Stomach (tissue), 9 donors: ENCODE data around the gene ADRM1. TPM values are rescaled to one million over a fixed set of nuclear protein-coding genes. Genes with fewer than 3 reads are reported as not detected.

ENCODE experiments used
- DNase-seq, 2 donors: peaks; one replicate each; pipeline versions ENCODE4 v3.0.0 to v3.0.0-alpha.2; 2013 to 2019
- H3K27ac ChIP-seq, 5 donors: fragments of 200-600 bp in 4 of 5; sonication (generic) in 4 of 5; one replicate each; pipeline ENCODE4 v1.5.1; 2013 to 2019; ENCODE audit warnings: mild to moderate bottlenecking in 1 of 5, moderate library complexity in 1 of 5
- H3K27me3 ChIP-seq, 3 donors: fragments of 200-600 bp; sonication (generic); one replicate each; pipeline ENCODE4 v1.5.1; 2017 to 2019; ENCODE audit warnings: mixed run types in 1 of 3
- H3K36me3 ChIP-seq, 4 donors: fragments of 200-600 bp; sonication (generic); 1 replicate in 3 of 4; 2 replicates in 1 of 4; pipeline ENCODE4 v1.5.1; 2016 to 2019
- H3K4me1 ChIP-seq, 4 donors: fragments of 200-600 bp; sonication (generic); one replicate each; pipeline ENCODE4 v1.5.1; 2016 to 2019
- H3K4me3 ChIP-seq, 4 donors: fragments of 200-600 bp; sonication (generic) in 3 of 4; one replicate each; pipeline ENCODE4 v1.5.1; 2016 to 2019; ENCODE audit warnings: mild to moderate bottlenecking in 1 of 4
- H3K9me3 ChIP-seq, 4 donors: fragments of 200-600 bp; sonication (generic); one replicate each; pipeline ENCODE4 v1.5.1; 2016 to 2019
- EP300 ChIP-seq: sonication (generic); formaldehyde crosslinking; IDR thresholded peaks from one replicate; pipeline ENCODE4 v1.6.1; 2017; ENCODE audit warnings: antibody characterized with exemption
- POLR2A ChIP-seq, 4 donors: fragments of 450-650 bp; IDR thresholded peaks; one replicate each; pipeline ENCODE4 v1.6.1; 2016; ENCODE audit warnings: antibody characterized with exemption in 4 of 4, control low read depth in 2 of 4, mild to moderate bottlenecking in 1 of 4, moderate library complexity in 1 of 4
- POLR2AphosphoS5 ChIP-seq, 3 donors: sonication (generic); formaldehyde crosslinking; IDR thresholded peaks; one replicate each; pipeline ENCODE4 v1.6.1; 2016; ENCODE audit warnings: antibody characterized with exemption in 3 of 3
- WGBS, 5 donors: extraction: QIAGEN DNeasy Blood & Tissue Kit in 3 of 5; methylation state at CpG; one replicate each; pipeline versions ENCODE4 v1.1.5 to v1.1.7; 2013 to 2018; 5-methylcytosine and 5-hydroxymethylcytosine counted together
- intact Hi-C: fragments of 100-400 bp; cut with DNase I; formaldehyde crosslinking; loops from one replicate; pipeline ENCODE4 v1.15.1; 2023; ENCODE audit warnings: low total_unique reads
- polyA plus RNA-seq, 3 donors: library from polyadenylated mRNA; stranded (reverse); fragments of 200-250 nt; gene quantifications; one replicate each; pipeline ENCODE4 v1.2.3, GENCODE V29; 2013
- total RNA-seq, 5 donors: library from RNA; depleted of rRNA; stranded (reverse); fragments of >200 nt; gene quantifications; one replicate each; pipeline versions ENCODE4 v1.1.0 to v1.2.3, GENCODE V29; 2014 to 2016
- TF ChIP-seq, protein P1 (sequence below), 7 experiments: fragments of 450-650 bp in 4 of 7; fragments of 200-600 bp in 3 of 7; sonication (generic) in 3 of 7; IDR thresholded peaks; one replicate each; pipeline ENCODE4 v1.5.1; 2016 to 2019; ENCODE audit warnings: antibody characterized with exemption in 7 of 7, control low read depth in 2 of 7, mild to moderate bottlenecking in 1 of 7
- donor health status: healthy with polysubstance abuse.
- donor health status: Bipolar disorder and iron deficiency.
- donor health status: healthy.

ADRM1 gene
- total and polyA plus RNA-seq, 8 donors = 42.0 to 130 (median 83.7) TPM

DNA sequence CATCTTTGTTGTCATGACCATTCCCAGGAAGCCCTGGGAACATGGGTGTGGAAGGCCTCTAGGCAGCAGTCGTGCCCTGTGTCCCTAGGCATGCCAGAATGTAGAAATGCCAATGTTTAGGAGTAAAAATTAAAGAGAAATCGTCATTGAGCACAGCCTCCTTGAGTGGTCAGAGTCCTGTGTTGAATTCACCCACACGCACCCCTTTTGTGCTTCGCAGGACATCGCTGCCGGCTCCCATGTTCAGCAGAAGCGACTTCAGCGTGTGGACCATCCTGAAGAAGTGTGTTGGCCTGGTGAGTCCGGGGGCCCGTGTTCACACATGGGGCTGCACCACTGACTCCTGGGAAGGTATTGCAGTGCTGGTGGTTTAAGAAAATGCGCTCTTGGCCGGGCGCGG is 39.4 kb upstream of the ADRM1 start:
- Histone ChIP-seq H3K9me3 (peaks cover 0 to 4% (median 0%) of the 10 kb centered on the region in 4 donors), H3K4me1 (peaks cover 0 to 9% (median 3%) of the 10 kb centered on the region in 4 donors), H3K36me3 (peaks cover 48 to 98% (median 97%) of the 10 kb centered on the region in 4 donors), H3K27me3 (no peaks in the 10 kb centered on the region), H3K27ac (no peak overlapping the region), H3K4me3 (no peak overlapping the region)
- TF ChIP-seq POLR2AphosphoS5 (IDR thresholded peaks at IDR 0.05) (no peak), EP300 (no peak)
- intact Hi-C loops = no loop called here
- no peak for DNase-seq
- 91 to 97% (median 95%) methylated on average over 13 to 14 of the region's 14 CpGs for WGBS, 5 donors

DNA sequence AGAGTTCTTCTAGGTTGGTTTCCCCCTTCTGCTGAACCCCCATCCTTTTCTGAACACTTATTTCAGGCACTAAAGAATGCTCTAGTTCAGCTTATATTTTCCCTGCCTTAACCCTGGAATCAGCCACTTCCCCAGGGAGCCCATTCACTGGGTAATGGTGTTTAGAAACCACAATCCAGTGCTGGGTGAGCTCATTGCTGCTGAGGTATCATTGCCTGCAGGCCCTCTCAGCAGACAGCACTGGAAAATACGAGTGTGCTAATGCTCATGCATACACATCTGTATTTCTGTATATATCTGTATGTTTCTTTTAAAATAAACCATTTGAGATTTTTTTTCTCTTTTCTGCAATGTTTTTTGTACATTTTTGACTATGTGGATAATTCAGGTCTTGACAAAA is 37.4 kb upstream of the ADRM1 start:
- intact Hi-C loops = no loop called here
- no peaks in the 10 kb centered on the region for H3K27me3 ChIP-seq
- no peak overlapping the region for H3K4me3 ChIP-seq
- peaks cover 0 to 4% (median 0%) of the 10 kb centered on the region in 4 donors for H3K9me3 ChIP-seq
- 88 to 98% (median 94%) methylated on average over 1 of the region's 1 CpG for WGBS, 5 donors
- H3K27ac ChIP-seq = no peak overlapping the region
- TF ChIP-seq, protein P1, sequence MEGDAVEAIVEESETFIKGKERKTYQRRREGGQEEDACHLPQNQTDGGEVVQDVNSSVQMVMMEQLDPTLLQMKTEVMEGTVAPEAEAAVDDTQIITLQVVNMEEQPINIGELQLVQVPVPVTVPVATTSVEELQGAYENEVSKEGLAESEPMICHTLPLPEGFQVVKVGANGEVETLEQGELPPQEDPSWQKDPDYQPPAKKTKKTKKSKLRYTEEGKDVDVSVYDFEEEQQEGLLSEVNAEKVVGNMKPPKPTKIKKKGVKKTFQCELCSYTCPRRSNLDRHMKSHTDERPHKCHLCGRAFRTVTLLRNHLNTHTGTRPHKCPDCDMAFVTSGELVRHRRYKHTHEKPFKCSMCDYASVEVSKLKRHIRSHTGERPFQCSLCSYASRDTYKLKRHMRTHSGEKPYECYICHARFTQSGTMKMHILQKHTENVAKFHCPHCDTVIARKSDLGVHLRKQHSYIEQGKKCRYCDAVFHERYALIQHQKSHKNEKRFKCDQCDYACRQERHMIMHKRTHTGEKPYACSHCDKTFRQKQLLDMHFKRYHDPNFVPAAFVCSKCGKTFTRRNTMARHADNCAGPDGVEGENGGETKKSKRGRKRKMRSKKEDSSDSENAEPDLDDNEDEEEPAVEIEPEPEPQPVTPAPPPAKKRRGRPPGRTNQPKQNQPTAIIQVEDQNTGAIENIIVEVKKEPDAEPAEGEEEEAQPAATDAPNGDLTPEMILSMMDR (IDR thresholded peaks at IDR 0.05) = no peak
- TF ChIP-seq POLR2A (IDR thresholded peaks at IDR 0.05) = no peak
- no peak for TF ChIP-seq POLR2AphosphoS5 (IDR thresholded peaks at IDR 0.05)
- TF ChIP-seq EP300 = no peak
- no peak for DNase-seq
- no peaks in the 10 kb centered on the region for H3K4me1 ChIP-seq
- peaks cover 36 to 96% (median 94%) of the 10 kb centered on the region in 4 donors for H3K36me3 ChIP-seq

GRCh38 chr20:62266340-62266739 is 36.5 kb upstream of the ADRM1 start:
- Histone ChIP-seq H3K4me3 (no peak overlapping the region), H3K27me3 (no peaks in the 10 kb centered on the region), H3K4me1 (no peaks in the 10 kb centered on the region), H3K27ac (no peak overlapping the region), H3K36me3 (peaks cover 26 to 92% (median 89%) of the 10 kb centered on the region in 4 donors), H3K9me3 (peaks cover 0 to 4% (median 0%) of the 10 kb centered on the region in 4 donors)
- 86 to 96% (median 93%) methylated on average over 10 of the region's 10 CpGs for WGBS, 5 donors
- TF ChIP-seq, protein P1 (IDR thresholded peaks at IDR 0.05) = no peak
- TF ChIP-seq POLR2A (IDR thresholded peaks at IDR 0.05) (no peak), EP300 (no peak), POLR2AphosphoS5 (IDR thresholded peaks at IDR 0.05) (no peak)
- no peak for DNase-seq
- intact Hi-C loops = no loop called here

- intact Hi-C loops = no loop called here
- Histone ChIP-seq H3K9me3 (peaks cover 0 to 4% (median 0%) of the 10 kb centered on the region in 4 donors), H3K4me3 (no peak overlapping the region), H3K27ac (no peak overlapping the region), H3K27me3 (no peaks in the 10 kb centered on the region), H3K4me1 (no peaks in the 10 kb centered on the region), H3K36me3 (peaks cover 26 to 92% (median 89%) of the 10 kb centered on the region in 4 donors)
- DNase-seq = no peak
- 92 to 96% (median 96%) methylated on average over 13 of the region's 13 CpGs for WGBS, 5 donors
- TF ChIP-seq, protein P1 (IDR thresholded peaks at IDR 0.05) = no peak
- TF ChIP-seq EP300 (no peak), POLR2AphosphoS5 (IDR thresholded peaks at IDR 0.05) (no peak), POLR2A (IDR thresholded peaks at IDR 0.05) (no peak)
These were observed 35.9 kb upstream of the ADRM1 start for GRCh38 chr20:62266851-62267250.

- intact Hi-C loops = no loop called here
These were observed 35.3 kb upstream of the ADRM1 start for GRCh38 chr20:62267543-62267942.

More at GRCh38 chr20:62267543-62267942, 35.3 kb upstream of the ADRM1 start:
- 86 to 93% (median 90%) methylated on average over 10 of the region's 10 CpGs for WGBS, 5 donors
- no peak for TF ChIP-seq EP300
- TF ChIP-seq POLR2A (IDR thresholded peaks at IDR 0.05) = no peak
- TF ChIP-seq, protein P1 (IDR thresholded peaks at IDR 0.05) = no peak
- TF ChIP-seq POLR2AphosphoS5 (IDR thresholded peaks at IDR 0.05) = no peak
- Histone ChIP-seq H3K36me3 (peaks cover 26 to 92% (median 89%) of the 10 kb centered on the region in 4 donors), H3K4me1 (no peaks in the 10 kb centered on the region), H3K4me3 (no peak overlapping the region), H3K27ac (no peak overlapping the region), H3K9me3 (peaks cover 0 to 4% (median 0%) of the 10 kb centered on the region in 4 donors), H3K27me3 (no peaks in the 10 kb centered on the region)
- no peak for DNase-seq
